Body of pancreas (tissue), 4 donors: ENCODE data around the gene KRT34.

Experiments
- CTCF ChIP-seq, 7 experiments: fragments of 450-650 bp in 4 of 7; fragments of 200-600 bp in 3 of 7; sonication (generic) in 3 of 7; IDR thresholded peaks; one replicate each; pipeline ENCODE4 v1.5.1; 2016 to 2019; ENCODE audit warnings: antibody characterized with exemption in 7 of 7
- POLR2A ChIP-seq, 3 donors: fragments of 450-650 bp; IDR thresholded peaks; one replicate each; pipeline ENCODE4 v1.6.1; 2016; ENCODE audit warnings: antibody characterized with exemption in 3 of 3, mild to moderate bottlenecking in 2 of 3

GRCh38 chr17:41339571-41340172 is 42.4 kb downstream of the KRT34 start:
- TF ChIP-seq CTCF (IDR thresholded peaks at IDR 0.05) (no peak), POLR2A (IDR thresholded peaks at IDR 0.05) (no peak)
